VCaP (cell line): ENCODE measurements around the gene MYO1G.
"Not testable (repeated sequence)": the region's sequence is repeated elsewhere in the genome, so short reads cannot be mapped to it uniquely, and the experiment has no call there.

Source experiments
- H3K27ac ChIP-seq: fragments of 450-650 bp; 2 replicates; pipeline ENCODE4 v1.5.1; 2017
- CTCF ChIP-seq: fragments of 450-650 bp; conservative IDR thresholded peaks from 2 replicates; pipeline ENCODE4 v1.5.1; 2017; ENCODE audit warnings: mild to moderate bottlenecking, moderate library complexity

The MYO1G gene

DNA sequence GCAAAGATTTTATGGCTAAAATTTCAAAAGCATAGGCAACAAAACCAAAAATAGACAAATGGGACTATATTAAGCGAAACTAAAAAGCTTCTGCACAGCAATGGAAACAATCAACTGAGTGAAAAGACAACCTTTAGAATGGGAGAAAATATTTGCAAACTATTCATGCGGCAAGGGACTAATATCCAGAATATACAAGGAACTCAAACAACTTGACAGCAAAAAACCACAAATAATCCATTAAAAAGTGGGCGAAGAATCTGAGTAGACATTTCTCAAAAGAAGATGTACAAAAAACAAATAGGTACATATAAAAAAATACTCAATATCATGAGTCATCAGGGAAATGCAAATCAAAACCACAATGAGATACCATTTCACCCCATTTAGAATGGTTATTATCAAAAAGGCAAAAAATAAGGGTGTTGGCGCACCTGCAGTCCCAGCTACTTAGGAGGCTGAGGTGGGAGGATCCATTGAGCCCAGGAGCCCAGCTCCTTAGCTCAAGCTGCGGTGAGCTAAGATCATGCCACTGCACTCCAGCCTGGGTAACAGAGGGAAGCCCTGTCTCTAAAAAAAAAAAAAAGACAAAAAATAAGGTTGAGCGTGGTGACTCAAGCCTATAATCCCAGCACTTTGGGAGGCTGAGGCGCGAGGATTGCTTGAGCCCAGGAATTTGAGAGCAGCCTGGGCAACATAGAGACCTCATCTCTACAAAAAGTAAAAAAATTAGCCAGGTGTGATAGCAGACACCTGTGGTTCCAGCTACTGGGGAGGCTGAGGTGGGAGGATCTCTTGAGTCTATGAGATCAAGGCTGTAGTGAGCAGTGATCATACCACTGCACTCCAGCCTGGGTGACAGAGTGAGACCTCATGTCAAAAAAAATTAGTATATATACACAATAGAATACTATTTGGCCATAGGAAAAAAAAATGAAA, 17.0 kb upstream of the MYO1G start:
- no peak overlapping the region for H3K27ac ChIP-seq
- TF ChIP-seq CTCF, result no peak

DNA sequence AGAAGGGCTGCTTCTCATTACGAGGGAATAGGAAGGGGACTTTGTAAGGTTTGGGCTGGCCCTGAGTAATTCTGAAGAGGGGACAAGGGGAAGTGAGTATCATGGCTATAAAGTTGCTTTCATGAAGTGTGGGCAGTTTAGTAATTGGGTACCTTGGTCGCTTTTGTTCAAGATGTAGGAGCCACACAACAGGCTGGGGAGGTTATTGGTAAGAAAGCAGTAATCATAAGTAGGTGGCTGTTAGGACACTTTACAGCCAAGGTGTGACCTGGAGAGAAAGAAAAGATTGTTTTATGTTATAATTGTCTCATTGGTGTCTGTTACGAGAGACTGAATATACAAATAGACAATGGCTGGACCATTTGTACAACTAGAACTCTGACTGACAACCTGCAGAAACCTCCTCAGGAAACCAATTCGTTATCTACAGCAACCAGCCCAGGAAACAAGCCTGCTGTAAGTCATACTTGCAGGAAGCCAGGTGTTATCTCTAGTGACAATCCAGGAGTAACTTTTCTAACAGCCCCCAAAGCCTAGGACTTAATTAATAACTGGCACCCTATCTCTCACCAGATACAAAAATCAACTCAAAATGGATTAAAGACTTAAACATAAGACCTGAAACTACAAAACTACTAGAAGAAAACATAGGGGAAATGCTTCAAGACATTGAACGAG, 16.2 kb upstream of the MYO1G start:
- no peak overlapping the region for H3K27ac ChIP-seq
- no peak for TF ChIP-seq CTCF

DNA sequence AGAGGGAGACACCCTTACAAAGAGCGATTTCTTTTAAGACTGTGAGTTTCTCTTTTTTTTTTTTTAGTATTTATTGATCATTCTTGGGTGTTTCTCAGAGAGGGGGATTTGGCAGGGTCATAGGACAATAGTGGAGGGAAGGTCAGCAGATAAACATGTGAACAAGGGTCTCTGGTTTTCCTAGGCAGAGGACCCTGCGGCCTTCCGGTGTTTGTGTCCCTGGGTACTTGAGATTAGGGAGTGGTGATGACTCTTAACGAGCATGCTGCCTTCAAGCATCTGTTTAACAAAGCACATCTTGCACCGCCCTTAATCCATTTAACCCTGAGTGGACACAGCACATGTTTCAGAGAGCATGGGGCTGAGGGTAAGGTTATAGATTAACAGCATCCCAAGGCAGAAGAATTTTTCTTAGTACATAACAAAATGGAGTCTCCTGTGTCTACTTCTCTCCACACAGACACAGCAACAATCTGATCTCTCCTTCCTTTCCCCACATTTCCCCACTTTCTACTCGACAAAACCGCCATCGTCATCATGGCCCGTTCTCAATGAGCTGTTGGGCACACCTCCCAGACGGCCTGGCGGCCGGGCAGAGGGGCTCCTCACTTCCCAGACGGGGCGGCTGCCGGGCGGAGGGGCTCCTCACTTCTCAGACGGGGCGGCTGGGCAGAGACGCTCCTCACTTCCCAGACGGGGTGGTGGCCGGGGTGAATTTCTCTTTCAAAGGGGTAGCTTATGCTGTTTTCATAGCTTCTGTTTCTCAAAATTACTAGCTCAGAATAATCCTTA, 13.4 kb upstream of the MYO1G start:
- H3K27ac ChIP-seq, result not testable (repeated sequence)

- no peak overlapping the region for H3K27ac ChIP-seq
- TF ChIP-seq CTCF, result no peak
Measured at GRCh38 chr7:44990109-44991023, 11.6 kb upstream of the MYO1G start.

DNA sequence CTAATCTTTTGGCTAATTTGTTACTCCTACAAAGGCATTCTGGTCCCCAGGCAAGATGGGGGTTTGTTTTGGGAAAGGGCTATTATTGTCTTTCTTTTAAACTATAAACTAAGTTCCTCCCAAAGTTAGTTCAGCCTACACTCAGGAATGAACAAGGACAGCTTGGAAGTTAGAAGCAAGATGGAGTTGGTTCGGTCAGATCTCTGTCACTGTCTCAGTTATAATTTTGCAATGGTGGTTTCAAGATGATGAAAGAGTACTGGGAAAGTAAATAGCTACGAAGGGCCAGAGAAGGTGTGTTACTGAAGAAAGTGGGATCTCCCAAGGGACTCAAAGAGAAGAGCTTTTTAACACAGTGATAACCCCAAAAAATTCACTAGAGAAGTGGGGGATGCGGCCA, 10.3 kb upstream of the MYO1G start:
- no peak for TF ChIP-seq CTCF
- no peak overlapping the region for H3K27ac ChIP-seq

DNA sequence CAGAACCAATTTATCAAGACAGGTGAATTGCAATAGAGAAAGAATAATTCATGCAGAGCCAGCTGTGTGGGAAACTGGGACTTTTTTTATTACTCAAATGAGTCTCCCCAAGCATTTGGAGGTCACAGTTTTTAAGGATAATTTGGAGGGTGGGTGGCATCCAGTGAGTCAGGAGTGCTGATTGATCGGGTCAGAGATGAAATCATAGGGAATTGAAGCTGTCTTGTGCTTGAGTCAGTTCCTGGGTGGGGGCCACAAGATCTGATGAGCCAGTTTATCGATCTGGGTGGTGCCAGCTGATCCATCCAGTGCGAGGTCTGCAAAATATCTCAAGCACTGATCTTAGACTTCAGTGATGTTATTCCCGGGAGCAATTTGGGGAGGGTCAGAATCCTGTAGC, 9.9 kb upstream of the MYO1G start:
- no peak for TF ChIP-seq CTCF

DNA sequence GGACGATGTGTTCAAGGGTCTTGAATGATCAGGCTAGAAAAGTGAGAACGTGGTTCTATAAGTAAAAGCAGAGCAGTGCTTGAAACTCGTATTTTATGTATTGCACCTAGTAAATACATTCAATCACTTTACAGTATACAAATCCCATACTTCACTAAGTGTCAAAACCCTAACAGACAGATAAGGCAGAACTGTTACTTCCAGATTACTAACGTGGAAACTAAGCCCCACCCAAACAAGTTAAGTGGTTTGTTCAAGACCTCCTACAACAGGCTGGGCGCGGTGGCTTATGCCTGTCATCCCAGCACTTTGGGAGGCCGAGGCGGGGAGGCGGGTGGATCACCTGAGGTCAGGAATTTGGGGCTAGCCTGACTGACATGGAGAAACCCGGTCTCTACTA, 9.2 kb upstream of the MYO1G start:
- no peak overlapping the region for H3K27ac ChIP-seq
- TF ChIP-seq CTCF, result no peak

More for the DNA sequence above, 9.9 kb upstream of the MYO1G start:
- no peak overlapping the region for H3K27ac ChIP-seq
